Measurements from ENCODE around the gene WNT3. TPM values are rescaled to one million over a fixed set of nuclear protein-coding genes. Genes with fewer than 3 reads are reported as not detected.

The WNT3 gene
- total and polyA plus RNA-seq, 9 donors: 1.9 to 8.9 (median 2.8) TPM

- Histone ChIP-seq H3K27ac (ENCODE audit: low read length) (no peak overlapping the region), H3K4me3 (ENCODE audit: low read length) (no peak overlapping the region), H3K4me1 (ENCODE audit: control insufficient read depth, insufficient read depth, low read length) (peaks cover 5% of the 10 kb centered on the region), H3K36me3 (ENCODE audit: control insufficient read depth, insufficient read depth, low read length) (peaks cover 21% of the 10 kb centered on the region), H3K9me3 (replicated peaks; ENCODE audit: control insufficient read depth, low read depth, low read length) (no peaks in the 10 kb centered on the region), H3K27me3 (ENCODE audit: control insufficient read depth, insufficient read depth, low read length) (no peaks in the 10 kb centered on the region)
- WGBS (ENCODE audit: insufficient coverage): 83% methylated on average over 3 of the region's 4 CpGs
- DNase-seq: no peak
Observed at GRCh38 chr17:46756081-46756735, 62.3 kb downstream of the WNT3 start.

GRCh38 chr17:46753776-46754175, 64.7 kb downstream of the WNT3 start:
- DNase-seq: no peak
- no peaks in the 10 kb centered on the region for H3K27me3 ChIP-seq (ENCODE audit: control insufficient read depth, insufficient read depth, low read length)
- H3K9me3 ChIP-seq (replicated peaks; ENCODE audit: control insufficient read depth, low read depth, low read length): no peaks in the 10 kb centered on the region
- WGBS (ENCODE audit: insufficient coverage): no CpG with 5 or more reads among the region's 3 CpGs
- no peak overlapping the region for H3K27ac ChIP-seq (ENCODE audit: low read length)
- H3K4me3 ChIP-seq (ENCODE audit: low read length): no peak overlapping the region
- H3K36me3 ChIP-seq (ENCODE audit: control insufficient read depth, insufficient read depth, low read length): peaks cover 24% of the 10 kb centered on the region
- peaks cover 5% of the 10 kb centered on the region for H3K4me1 ChIP-seq (ENCODE audit: control insufficient read depth, insufficient read depth, low read length)

GRCh38 chr17:46751425-46751824, 67.1 kb downstream of the WNT3 start:
- WGBS (ENCODE audit: insufficient coverage): 100% methylated on average over 1 of the region's 4 CpGs
- Histone ChIP-seq H3K4me1 (ENCODE audit: control insufficient read depth, insufficient read depth, low read length) (no peaks in the 10 kb centered on the region), H3K9me3 (replicated peaks; ENCODE audit: control insufficient read depth, low read depth, low read length) (no peaks in the 10 kb centered on the region), H3K36me3 (ENCODE audit: control insufficient read depth, insufficient read depth, low read length) (peaks cover 26% of the 10 kb centered on the region), H3K4me3 (ENCODE audit: low read length) (no peak overlapping the region), H3K27me3 (ENCODE audit: control insufficient read depth, insufficient read depth, low read length) (no peaks in the 10 kb centered on the region), H3K27ac (ENCODE audit: low read length) (no peak overlapping the region)
- no peak for DNase-seq

- WGBS (ENCODE audit: insufficient coverage): no CpG with 5 or more reads among the region's 3 CpGs
- no peak overlapping the region for H3K4me3 ChIP-seq (ENCODE audit: low read length)
- no peaks in the 10 kb centered on the region for H3K4me1 ChIP-seq (ENCODE audit: control insufficient read depth, insufficient read depth, low read length)
- H3K27me3 ChIP-seq (ENCODE audit: control insufficient read depth, insufficient read depth, low read length): no peaks in the 10 kb centered on the region
- peaks cover 5% of the 10 kb centered on the region for H3K36me3 ChIP-seq (ENCODE audit: control insufficient read depth, insufficient read depth, low read length)
- H3K9me3 ChIP-seq (replicated peaks; ENCODE audit: control insufficient read depth, low read depth, low read length): no peaks in the 10 kb centered on the region
- H3K27ac ChIP-seq (ENCODE audit: low read length): no peak overlapping the region
- no peak for DNase-seq
Observed at GRCh38 chr17:46745376-46745775, 73.1 kb downstream of the WNT3 start.

- H3K36me3 ChIP-seq (ENCODE audit: control insufficient read depth, insufficient read depth, low read length): peaks cover 2% of the 10 kb centered on the region
- no peak overlapping the region for H3K4me3 ChIP-seq (ENCODE audit: low read length)
- no CpG with 5 or more reads among the region's 1 CpG for WGBS (ENCODE audit: insufficient coverage)
- H3K27me3 ChIP-seq (ENCODE audit: control insufficient read depth, insufficient read depth, low read length): no peaks in the 10 kb centered on the region
- H3K4me1 ChIP-seq (ENCODE audit: control insufficient read depth, insufficient read depth, low read length): no peaks in the 10 kb centered on the region
- no peaks in the 10 kb centered on the region for H3K9me3 ChIP-seq (replicated peaks; ENCODE audit: control insufficient read depth, low read depth, low read length)
- no peak overlapping the region for H3K27ac ChIP-seq (ENCODE audit: low read length)
- no peak for DNase-seq
Observed at GRCh38 chr17:46744441-46744840, 74.1 kb downstream of the WNT3 start.

GRCh38 chr17:46742565-46743270, 75.8 kb downstream of the WNT3 start:
- Histone ChIP-seq H3K27ac (ENCODE audit: low read length) (no peak overlapping the region), H3K4me1 (ENCODE audit: control insufficient read depth, insufficient read depth, low read length) (no peaks in the 10 kb centered on the region)
- peak; percentile 9 for DNase-seq

GRCh38 chr17:46741122-46741730, 77.3 kb downstream of the WNT3 start:
- Histone ChIP-seq H3K9me3 (replicated peaks; ENCODE audit: control insufficient read depth, low read depth, low read length) (no peaks in the 10 kb centered on the region), H3K4me1 (ENCODE audit: control insufficient read depth, insufficient read depth, low read length) (peaks cover 1% of the 10 kb centered on the region), H3K36me3 (ENCODE audit: control insufficient read depth, insufficient read depth, low read length) (no peaks in the 10 kb centered on the region), H3K4me3 (ENCODE audit: low read length) (no peak overlapping the region), H3K27me3 (ENCODE audit: control insufficient read depth, insufficient read depth, low read length) (no peaks in the 10 kb centered on the region), H3K27ac (ENCODE audit: low read length) (no peak overlapping the region)
- WGBS (ENCODE audit: insufficient coverage): no CpG with 5 or more reads among the region's 2 CpGs
- DNase-seq: no peak

More at GRCh38 chr17:46742565-46743270, 75.8 kb downstream of the WNT3 start:
- Histone ChIP-seq H3K9me3 (replicated peaks; ENCODE audit: control insufficient read depth, low read depth, low read length) (no peaks in the 10 kb centered on the region), H3K27me3 (ENCODE audit: control insufficient read depth, insufficient read depth, low read length) (no peaks in the 10 kb centered on the region), H3K36me3 (ENCODE audit: control insufficient read depth, insufficient read depth, low read length) (no peaks in the 10 kb centered on the region), H3K4me3 (ENCODE audit: low read length) (no peak overlapping the region)
- WGBS (ENCODE audit: insufficient coverage): 71% methylated on average over 2 of the region's 7 CpGs

GRCh38 chr17:46739982-46740381, 78.5 kb downstream of the WNT3 start:
- Histone ChIP-seq H3K36me3 (ENCODE audit: control insufficient read depth, insufficient read depth, low read length) (no peaks in the 10 kb centered on the region), H3K27me3 (ENCODE audit: control insufficient read depth, insufficient read depth, low read length) (no peaks in the 10 kb centered on the region), H3K4me3 (ENCODE audit: low read length) (no peak overlapping the region), H3K9me3 (replicated peaks; ENCODE audit: control insufficient read depth, low read depth, low read length) (no peaks in the 10 kb centered on the region), H3K27ac (ENCODE audit: low read length) (no peak overlapping the region), H3K4me1 (ENCODE audit: control insufficient read depth, insufficient read depth, low read length) (peaks cover 4% of the 10 kb centered on the region)
- DNase-seq: no peak

GRCh38 chr17:46738544-46738943, 79.9 kb downstream of the WNT3 start:
- no peaks in the 10 kb centered on the region for H3K36me3 ChIP-seq (ENCODE audit: control insufficient read depth, insufficient read depth, low read length)
- 97% methylated on average over 4 of the region's 4 CpGs for WGBS (ENCODE audit: insufficient coverage)

GRCh38 chr17:46737326-46737725, 81.2 kb downstream of the WNT3 start:
- DNase-seq: no peak
- 85% methylated on average over 2 of the region's 4 CpGs for WGBS (ENCODE audit: insufficient coverage)
- Histone ChIP-seq H3K9me3 (replicated peaks; ENCODE audit: control insufficient read depth, low read depth, low read length) (no peaks in the 10 kb centered on the region), H3K36me3 (ENCODE audit: control insufficient read depth, insufficient read depth, low read length) (peaks cover 3% of the 10 kb centered on the region), H3K27ac (ENCODE audit: low read length) (no peak overlapping the region), H3K27me3 (ENCODE audit: control insufficient read depth, insufficient read depth, low read length) (no peaks in the 10 kb centered on the region), H3K4me1 (ENCODE audit: control insufficient read depth, insufficient read depth, low read length) (peaks cover 4% of the 10 kb centered on the region), H3K4me3 (ENCODE audit: low read length) (no peak overlapping the region)

More at GRCh38 chr17:46738544-46738943, 79.9 kb downstream of the WNT3 start:
- no peak overlapping the region for H3K4me3 ChIP-seq (ENCODE audit: low read length)
- H3K27ac ChIP-seq (ENCODE audit: low read length): no peak overlapping the region
- H3K4me1 ChIP-seq (ENCODE audit: control insufficient read depth, insufficient read depth, low read length): peaks cover 4% of the 10 kb centered on the region
- H3K27me3 ChIP-seq (ENCODE audit: control insufficient read depth, insufficient read depth, low read length): no peaks in the 10 kb centered on the region
- no peaks in the 10 kb centered on the region for H3K9me3 ChIP-seq (replicated peaks; ENCODE audit: control insufficient read depth, low read depth, low read length)
- DNase-seq: no peak

Data from muscle of leg (tissue), 11 donors.